Neuronal stem cell (in vitro differentiated cells): ENCODE data around the gene RDH11.

Experiments
- DNase-seq: peaks from one replicate; pipeline ENCODE4 v3.0.0-alpha.2; 2013; ENCODE audit warnings: low spot score
- H2AFZ ChIP-seq: one replicate; pipeline ENCODE4 v1.6.1; 2013; ENCODE audit warnings: mild to moderate bottlenecking, low read length, inconsistent platforms
- H2AK5ac ChIP-seq: 2 replicates; pipeline ENCODE4 v1.6.1; 2013; ENCODE audit warnings: low read depth, mild to moderate bottlenecking, inconsistent platforms, low read length, moderate library complexity, mixed read lengths
- H2BK120ac ChIP-seq: 2 replicates; pipeline ENCODE4 v1.6.1; 2013; ENCODE audit warnings: low read depth, mild to moderate bottlenecking, inconsistent platforms, low read length, moderate library complexity, mixed read lengths
- H2BK12ac ChIP-seq: one replicate; pipeline ENCODE4 v1.6.1; 2013; ENCODE audit warnings: low read length, inconsistent platforms
- H2BK15ac ChIP-seq: 2 replicates; pipeline ENCODE4 v1.6.1; 2013; ENCODE audit warnings: mild to moderate bottlenecking, low read length, inconsistent platforms, mixed read lengths
- H2BK5ac ChIP-seq: one replicate; pipeline ENCODE4 v1.6.1; 2013; ENCODE audit warnings: inconsistent platforms, mild to moderate bottlenecking, low read length, moderate library complexity
- H3K14ac ChIP-seq: one replicate; pipeline ENCODE4 v1.6.1; 2013; ENCODE audit warnings: low read length, inconsistent platforms
- H3K18ac ChIP-seq: 2 replicates; pipeline ENCODE4 v1.6.1; 2013; ENCODE audit warnings: low read length, inconsistent platforms
- H3K23ac ChIP-seq: 2 replicates; pipeline ENCODE4 v1.6.1; 2013; ENCODE audit warnings: low read depth, mild to moderate bottlenecking, mixed read lengths, low read length, inconsistent platforms; ENCODE audit not compliant: poor library complexity
- H3K27ac ChIP-seq: replicated peaks from 3 replicates; pipeline ENCODE4 v1.5.1; 2013; ENCODE audit warnings: low read length, inconsistent platforms
- H3K27me3 ChIP-seq, 3 experiments: 2 replicates each; pipeline ENCODE4 v1.6.1; 2013; ENCODE audit warnings: low read length in 3 of 3, mild to moderate bottlenecking in 2 of 3, inconsistent platforms in 1 of 3, low read depth in 1 of 3, mixed read lengths in 1 of 3, moderate library complexity in 1 of 3; ENCODE audit not compliant: control insufficient read depth in 3 of 3, insufficient read depth in 3 of 3
- H3K36me3 ChIP-seq, 2 donors: replicated peaks in 1 of 2; 2 replicates each; pipeline ENCODE4 v1.6.1; 2013; ENCODE audit warnings: low read length in 2 of 2; ENCODE audit not compliant: control insufficient read depth in 2 of 2, insufficient read depth in 2 of 2
- H3K4ac ChIP-seq: 2 replicates; pipeline ENCODE4 v1.6.1; 2013; ENCODE audit warnings: inconsistent platforms, mild to moderate bottlenecking, low read length, moderate library complexity
- H3K4me1 ChIP-seq, 2 donors: 1 replicate in 1 of 2; 2 replicates in 1 of 2; pipeline ENCODE4 v1.6.1; 2013; ENCODE audit warnings: low read length in 2 of 2, low read depth in 1 of 2; ENCODE audit not compliant: control insufficient read depth in 2 of 2, insufficient read depth in 1 of 2
- H3K4me2 ChIP-seq: one replicate; pipeline ENCODE4 v1.6.1; 2013; ENCODE audit warnings: mild to moderate bottlenecking, low read length, inconsistent platforms; ENCODE audit not compliant: insufficient read depth, poor library complexity, severe bottlenecking
- H3K4me3 ChIP-seq, 2 donors: 2 replicates each; pipeline ENCODE4 v1.5.1; 2013; ENCODE audit warnings: low read length in 2 of 2, mild to moderate bottlenecking in 2 of 2, inconsistent platforms in 1 of 2, moderate library complexity in 1 of 2
- H3K79me1 ChIP-seq: one replicate; pipeline ENCODE4 v1.6.1; 2013; ENCODE audit warnings: low read depth, mild to moderate bottlenecking, inconsistent platforms, low read length, moderate library complexity
- H3K9ac ChIP-seq: one replicate; pipeline ENCODE4 v1.6.1; 2013; ENCODE audit warnings: mild to moderate bottlenecking, low read depth, low read length, inconsistent platforms; ENCODE audit not compliant: poor library complexity
- H3K9me3 ChIP-seq, 2 donors: replicated peaks in 1 of 2; 2 replicates each; pipeline versions ENCODE3 to v1.6.1; 2013; ENCODE audit warnings: low read length in 2 of 2, mild to moderate bottlenecking in 2 of 2, inconsistent platforms in 1 of 2, low read depth in 1 of 2, mixed read lengths in 1 of 2, moderate library complexity in 1 of 2; ENCODE audit not compliant: control insufficient read depth in 2 of 2, insufficient read depth in 1 of 2
- H4K8ac ChIP-seq: one replicate; pipeline ENCODE4 v1.6.1; 2013; ENCODE audit warnings: low read depth, mild to moderate bottlenecking, inconsistent platforms, low read length, moderate library complexity
- H4K91ac ChIP-seq: one replicate; pipeline ENCODE4 v1.6.1; 2013; ENCODE audit warnings: low read length, low read depth, mild to moderate bottlenecking, inconsistent platforms; ENCODE audit not compliant: poor library complexity
- WGBS, 2 donors: extraction: QIAGEN DNeasy Blood & Tissue Kit; methylation state at CpG; one replicate each; pipeline ENCODE4 v1.1.7; 2013; ENCODE audit warnings: missing lambda C conversion rate in 2 of 2, mixed read lengths in 1 of 2; ENCODE audit not compliant: insufficient read length in 2 of 2, insufficient replicate concordance in 1 of 2; ENCODE audit errors: extremely low coverage in 2 of 2; 5-methylcytosine and 5-hydroxymethylcytosine counted together

RDH11 gene

GRCh38 chr14:67683842-67684241, 11.7 kb downstream of the RDH11 start:
- Histone ChIP-seq H2AK5ac (no peak overlapping the region), H3K79me1 (peaks cover 4% of the 10 kb centered on the region), H3K27me3 (no peaks in the 10 kb centered on the region), H2BK120ac (no peak overlapping the region), H3K4me3 (no peak overlapping the region), H2BK15ac (no peak overlapping the region), H3K9me3 (peaks cover 0 to 4% of the 10 kb centered on the region in 2 donors), H2BK12ac (no peak overlapping the region), H3K27ac (no peak overlapping the region), H2BK5ac (no peak overlapping the region), H4K8ac (no peak overlapping the region), H3K9ac (no peak overlapping the region), H3K4me2 (no peak overlapping the region), H3K14ac (no peak overlapping the region), H3K4me1 (no peaks in the 10 kb centered on the region), H3K18ac (no peak overlapping the region), H2AFZ (no peak overlapping the region), H4K91ac (no peak overlapping the region), H3K23ac (no peak overlapping the region), H3K4ac (no peak overlapping the region), H3K36me3 (peaks cover 34 to 95% of the 10 kb centered on the region in 2 donors)
- DNase-seq, result no peak

GRCh38 chr14:67680941-67681340, 14.6 kb downstream of the RDH11 start:
- Histone ChIP-seq H2BK15ac (no peak overlapping the region), H3K14ac (no peak overlapping the region), H3K23ac (no peak overlapping the region), H4K8ac (no peak overlapping the region), H4K91ac (no peak overlapping the region), H3K9me3 (peaks cover 0 to 1% of the 10 kb centered on the region in 2 donors), H3K4ac (no peak overlapping the region), H3K27me3 (no peaks in the 10 kb centered on the region), H3K4me2 (no peak overlapping the region), H2AK5ac (no peak overlapping the region), H3K18ac (no peak overlapping the region), H3K4me3 (no peak overlapping the region), H3K79me1 (peaks cover 3% of the 10 kb centered on the region), H3K27ac (no peak overlapping the region), H2AFZ (no peak overlapping the region), H3K36me3 (peaks cover 33 to 95% of the 10 kb centered on the region in 2 donors), H3K9ac (no peak overlapping the region), H3K4me1 (peaks cover 0 to 4% of the 10 kb centered on the region in 2 donors), H2BK5ac (no peak overlapping the region), H2BK12ac (no peak overlapping the region), H2BK120ac (no peak overlapping the region)
- WGBS, 2 donors, result no CpG with 5 or more reads among the region's 2 CpGs
- DNase-seq, result no peak

DNA sequence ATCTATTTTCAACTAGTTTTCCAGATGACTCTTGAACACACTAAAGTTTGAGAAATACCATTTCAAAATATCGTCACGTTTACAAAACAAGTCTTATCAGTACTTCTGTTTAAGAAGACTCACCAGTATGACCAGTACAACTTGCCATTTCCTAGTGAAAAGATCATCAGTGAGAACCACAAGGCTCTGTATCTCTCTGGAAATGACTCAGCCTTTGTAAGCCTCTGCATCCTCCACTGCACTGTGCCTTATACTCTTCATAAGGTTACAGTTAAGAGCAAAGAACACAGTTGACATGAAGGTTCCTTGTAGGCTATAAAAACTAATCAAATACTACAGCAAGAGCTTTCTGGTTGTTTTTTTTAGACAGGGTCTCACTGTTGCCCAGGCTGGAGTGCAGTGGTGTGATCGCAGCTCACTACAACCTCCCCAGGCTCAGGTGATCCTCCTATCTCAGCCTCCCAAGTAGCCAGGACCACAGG, 15.4 kb downstream of the RDH11 start:
- H3K27ac ChIP-seq, result no peak overlapping the region
- H3K9me3 ChIP-seq, result no peaks in the 10 kb centered on the region
- no peaks in the 10 kb centered on the region for H3K27me3 ChIP-seq
- H2BK15ac ChIP-seq, result no peak overlapping the region
- no peak overlapping the region for H3K4me3 ChIP-seq
- H3K23ac ChIP-seq, result no peak overlapping the region
- no peak overlapping the region for H2BK12ac ChIP-seq
- WGBS, 2 donors, result no CpG with 5 or more reads among the region's 3 CpGs
- DNase-seq, result no peak
- no peak overlapping the region for H3K18ac ChIP-seq
- no peak overlapping the region for H4K91ac ChIP-seq
- no peak overlapping the region for H3K4ac ChIP-seq
- peaks cover 2% of the 10 kb centered on the region for H3K79me1 ChIP-seq
- no peak overlapping the region for H2AK5ac ChIP-seq
- no peak overlapping the region for H3K9ac ChIP-seq
- no peak overlapping the region for H3K14ac ChIP-seq
- peaks cover 2 to 4% of the 10 kb centered on the region in 2 donors for H3K4me1 ChIP-seq
- no peak overlapping the region for H3K4me2 ChIP-seq
- no peak overlapping the region for H2BK5ac ChIP-seq
- no peak overlapping the region for H2AFZ ChIP-seq
- H4K8ac ChIP-seq, result no peak overlapping the region
- no peak overlapping the region for H2BK120ac ChIP-seq
- peaks cover 30 to 88% of the 10 kb centered on the region in 2 donors for H3K36me3 ChIP-seq

DNA sequence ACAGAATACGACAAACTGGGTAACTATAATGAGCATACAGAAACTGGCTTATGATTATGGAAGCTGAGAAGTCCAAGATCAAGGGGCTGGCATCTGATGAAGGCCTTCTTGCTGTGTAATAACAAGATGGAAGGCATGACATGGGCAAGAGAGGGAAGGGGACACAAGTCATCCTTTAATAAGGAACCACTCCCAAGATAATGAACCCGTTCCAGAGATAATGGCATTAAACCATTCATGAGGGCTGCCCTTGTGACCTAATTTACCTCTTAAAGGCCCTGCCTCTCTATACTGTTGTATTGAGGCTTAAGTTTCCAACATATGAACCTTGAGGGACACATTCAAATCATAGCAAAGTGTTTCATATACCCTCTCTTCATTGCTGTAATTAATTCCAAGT, 16.6 kb downstream of the RDH11 start:
- Histone ChIP-seq H2BK120ac (no peak overlapping the region), H4K91ac (no peak overlapping the region), H3K4me1 (peaks cover 3 to 4% of the 10 kb centered on the region in 2 donors), H2BK5ac (no peak overlapping the region), H3K36me3 (peaks cover 25 to 77% of the 10 kb centered on the region in 2 donors), H3K4me3 (no peak overlapping the region), H2BK15ac (no peak overlapping the region), H3K79me1 (peaks cover 2% of the 10 kb centered on the region), H3K27me3 (no peaks in the 10 kb centered on the region), H4K8ac (no peak overlapping the region), H3K14ac (no peak overlapping the region), H2AFZ (no peak overlapping the region), H3K4ac (no peak overlapping the region), H3K27ac (no peak overlapping the region), H3K9me3 (no peaks in the 10 kb centered on the region), H3K23ac (no peak overlapping the region), H3K4me2 (no peak overlapping the region), H3K18ac (no peak overlapping the region), H2BK12ac (no peak overlapping the region), H2AK5ac (no peak overlapping the region), H3K9ac (no peak overlapping the region)
- no CpG with 5 or more reads among the region's 2 CpGs for whole genome bisulfite sequencing, 2 donors
- no peak for DNase-seq
